Astrocyte (in vitro differentiated cells and primary cell): Measurements from ENCODE around the gene SPOPL. TPM values are rescaled to one million over a fixed set of nuclear protein-coding genes. Genes with fewer than 3 reads are reported as not detected.
"Not testable (repeated sequence)": the region's sequence is repeated elsewhere in the genome, so short reads cannot be mapped to it uniquely, and the experiment has no call there.

Experiments
- DNase-seq: peaks from one replicate; pipeline ENCODE4 v3.0.0-alpha.2; 2010; ENCODE audit warnings: low read depth
- FAIRE-seq: peaks from 2 replicates; lab custom pipeline; 2011; peaks lifted over from hg19 to GRCh38; lab: Jason Lieb, UNC
- H2AFZ ChIP-seq: 2 replicates; pipeline ENCODE4 v1.6.0; 2012; ENCODE audit warnings: low read depth, low read length, inconsistent platforms
- H3K27ac ChIP-seq: 2 replicates; pipeline ENCODE4 v1.5.1; 2011; ENCODE audit warnings: low read depth, low read length, inconsistent platforms
- H3K27me3 ChIP-seq: 2 replicates; pipeline ENCODE4 v1.6.0; 2011; ENCODE audit warnings: low read length, inconsistent platforms; ENCODE audit not compliant: insufficient read depth
- H3K36me3 ChIP-seq: 2 replicates; pipeline ENCODE4 v1.5.1; 2011; ENCODE audit warnings: low read length, inconsistent platforms; ENCODE audit not compliant: insufficient read depth
- H3K4me1 ChIP-seq: 2 replicates; pipeline ENCODE4 v1.5.1; 2011; ENCODE audit warnings: low read length, inconsistent platforms; ENCODE audit not compliant: insufficient read depth
- H3K4me2 ChIP-seq: 2 replicates; pipeline ENCODE4 v1.6.0; 2012; ENCODE audit warnings: low read length, inconsistent platforms
- H3K4me3 ChIP-seq: 2 replicates; pipeline ENCODE4 v1.5.1; 2011; ENCODE audit warnings: low read depth, mild to moderate bottlenecking, low read length, inconsistent platforms; ENCODE audit not compliant: insufficient read depth
- H3K79me2 ChIP-seq: 2 replicates; pipeline ENCODE4 v1.6.0; 2012; ENCODE audit warnings: mild to moderate bottlenecking, low read length, inconsistent platforms; ENCODE audit not compliant: insufficient read depth
- H3K9ac ChIP-seq: 2 replicates; pipeline ENCODE4 v1.6.0; 2012; ENCODE audit warnings: mild to moderate bottlenecking, low read length, inconsistent platforms
- H3K9me3 ChIP-seq: 2 replicates; pipeline ENCODE4 v1.5.1; 2012; ENCODE audit warnings: low read depth, mild to moderate bottlenecking, low read length, inconsistent platforms; ENCODE audit not compliant: insufficient read depth
- H4K20me1 ChIP-seq: 2 replicates; pipeline ENCODE4 v1.6.0; 2012; ENCODE audit warnings: low read length, inconsistent platforms; ENCODE audit not compliant: insufficient read depth
- H3K27ac Mint-ChIP-seq: one replicate; pipeline ENCODE4 v1.8.0; 2021; ENCODE audit warnings: mild to moderate bottlenecking, mixed read lengths; ENCODE audit not compliant: unreplicated experiment
- H3K27me3 Mint-ChIP-seq: one replicate; pipeline ENCODE4 v1.8.0; 2021; ENCODE audit warnings: low read depth, mixed read lengths; ENCODE audit not compliant: unreplicated experiment
- H3K36me3 Mint-ChIP-seq: one replicate; pipeline ENCODE4 v1.8.0; 2021; ENCODE audit warnings: low read depth, mixed read lengths; ENCODE audit not compliant: unreplicated experiment
- H3K4me1 Mint-ChIP-seq: one replicate; pipeline ENCODE4 v1.8.0; 2021; ENCODE audit warnings: low read depth, mixed read lengths; ENCODE audit not compliant: unreplicated experiment
- H3K4me3 Mint-ChIP-seq: one replicate; pipeline ENCODE4 v1.8.0; 2021; ENCODE audit warnings: mild to moderate bottlenecking, moderate library complexity, mixed read lengths; ENCODE audit not compliant: unreplicated experiment
- H3K9me3 Mint-ChIP-seq: one replicate; pipeline ENCODE4 v1.8.0; 2021; ENCODE audit warnings: mild to moderate bottlenecking, mixed read lengths; ENCODE audit not compliant: unreplicated experiment
- CTCF ChIP-seq: IDR thresholded peaks from 2 replicates; pipeline ENCODE4 v1.5.1; 2011; ENCODE audit warnings: low read depth, mild to moderate bottlenecking, inconsistent platforms, low read length, moderate library complexity; ENCODE audit not compliant: insufficient read depth
- EZH2 ChIP-seq: IDR thresholded peaks from 2 replicates; pipeline ENCODE4 v1.6.1; 2012; ENCODE audit warnings: mild to moderate bottlenecking, low read length, inconsistent platforms; ENCODE audit not compliant: insufficient read depth
- total RNA-seq: library from RNA; stranded (reverse); gene quantifications from 2 replicates; pipeline ENCODE4 v1.2.1, GENCODE V29; 2021

The SPOPL gene
- total RNA-seq, 1 donor from 2014 or later, result 23.2 TPM

GRCh38 chr2:138454761-138455160 is 46.8 kb upstream of the SPOPL start:
- Mint-ChIP-seq H3K36me3 (peaks cover 1% of the 10 kb centered on the region), H3K4me3 (no peak overlapping the region), H3K4me1 (no peaks in the 10 kb centered on the region), H3K27me3 (no peaks in the 10 kb centered on the region), H3K9me3 (peaks cover 3% of the 10 kb centered on the region), H3K27ac (no peak overlapping the region)
- H3K9ac ChIP-seq, result no peak overlapping the region
- H2AFZ ChIP-seq, result no peak overlapping the region
- H3K4me2 ChIP-seq, result no peak overlapping the region
- DNase-seq (no peak), FAIRE-seq (no peak)
- no peaks in the 10 kb centered on the region for H3K4me1 ChIP-seq
- H3K27me3 ChIP-seq, result no peaks in the 10 kb centered on the region
- H3K79me2 ChIP-seq, result no peaks in the 10 kb centered on the region
- no peaks in the 10 kb centered on the region for H4K20me1 ChIP-seq
- no peak for TF ChIP-seq EZH2
- no peak for TF ChIP-seq CTCF
- no peaks in the 10 kb centered on the region for H3K9me3 ChIP-seq
- H3K36me3 ChIP-seq, result no peaks in the 10 kb centered on the region
- H3K4me3 ChIP-seq, result no peak overlapping the region
- no peak overlapping the region for H3K27ac ChIP-seq

- H4K20me1 ChIP-seq, result no peaks in the 10 kb centered on the region
- Mint-ChIP-seq H3K27ac (no peak overlapping the region), H3K27me3 (no peaks in the 10 kb centered on the region), H3K4me1 (no peaks in the 10 kb centered on the region), H3K36me3 (peaks cover 1% of the 10 kb centered on the region), H3K9me3 (peaks cover 3% of the 10 kb centered on the region), H3K4me3 (no peak overlapping the region)
- H3K79me2 ChIP-seq, result no peaks in the 10 kb centered on the region
- no peaks in the 10 kb centered on the region for H3K27me3 ChIP-seq
- FAIRE-seq (no peak), DNase-seq (no peak)
- no peak overlapping the region for H3K4me3 ChIP-seq
- H3K4me2 ChIP-seq, result no peak overlapping the region
- no peaks in the 10 kb centered on the region for H3K9me3 ChIP-seq
- no peak overlapping the region for H2AFZ ChIP-seq
- no peak overlapping the region for H3K9ac ChIP-seq
- no peaks in the 10 kb centered on the region for H3K4me1 ChIP-seq
- H3K36me3 ChIP-seq, result no peaks in the 10 kb centered on the region
- no peak overlapping the region for H3K27ac ChIP-seq
- TF ChIP-seq EZH2 (no peak), CTCF (no peak)
Observed at GRCh38 chr2:138455275-138455674, 46.3 kb upstream of the SPOPL start.

GRCh38 chr2:138455691-138456090 is 45.9 kb upstream of the SPOPL start:
- no peaks in the 10 kb centered on the region for H3K27me3 Mint-ChIP-seq
- Histone ChIP-seq H3K4me1 (no peaks in the 10 kb centered on the region), H3K9me3 (no peaks in the 10 kb centered on the region), H4K20me1 (no peaks in the 10 kb centered on the region), H3K4me3 (no peak overlapping the region), H2AFZ (no peak overlapping the region), H3K9ac (no peak overlapping the region), H3K36me3 (no peaks in the 10 kb centered on the region), H3K79me2 (no peaks in the 10 kb centered on the region), H3K27me3 (no peaks in the 10 kb centered on the region), H3K4me2 (no peak overlapping the region), H3K27ac (no peak overlapping the region)
- H3K4me1 Mint-ChIP-seq, result no peaks in the 10 kb centered on the region
- FAIRE-seq (no peak), DNase-seq (no peak)
- TF ChIP-seq CTCF (no peak), EZH2 (no peak)
- H3K36me3 Mint-ChIP-seq, result peaks cover 1% of the 10 kb centered on the region
- H3K4me3 Mint-ChIP-seq, result no peak overlapping the region
- peaks cover 3% of the 10 kb centered on the region for H3K9me3 Mint-ChIP-seq
- no peak overlapping the region for H3K27ac Mint-ChIP-seq

- H4K20me1 ChIP-seq, H3K9me3 ChIP-seq, H3K79me2 ChIP-seq, H3K4me2 ChIP-seq, H2AFZ ChIP-seq, H3K4me3 Mint-ChIP-seq, H3K4me1 Mint-ChIP-seq, H3K4me1 ChIP-seq, H3K36me3 Mint-ChIP-seq, H3K9ac ChIP-seq, FAIRE-seq, H3K4me3 ChIP-seq, H3K27ac ChIP-seq, H3K36me3 ChIP-seq, H3K27me3 ChIP-seq, DNase-seq, H3K27me3 Mint-ChIP-seq, H3K27ac Mint-ChIP-seq: not testable (repeated sequence)
- H3K9me3 Mint-ChIP-seq, result peaks cover 19% of the 10 kb centered on the region
Observed at GRCh38 chr2:138462689-138463088, 38.9 kb upstream of the SPOPL start.
